ENCODE measurements around the gene ANAPC16. TPM values are rescaled to one million over a fixed set of nuclear protein-coding genes. Genes with fewer than 3 reads are reported as not detected.
"Not testable (repeated sequence)": the region's sequence is repeated elsewhere in the genome, so short reads cannot be mapped to it uniquely, and the experiment has no call there.

ANAPC16 gene
- polyA plus RNA-seq, 4 donors, result 109 to 206 (median 194) TPM

DNA sequence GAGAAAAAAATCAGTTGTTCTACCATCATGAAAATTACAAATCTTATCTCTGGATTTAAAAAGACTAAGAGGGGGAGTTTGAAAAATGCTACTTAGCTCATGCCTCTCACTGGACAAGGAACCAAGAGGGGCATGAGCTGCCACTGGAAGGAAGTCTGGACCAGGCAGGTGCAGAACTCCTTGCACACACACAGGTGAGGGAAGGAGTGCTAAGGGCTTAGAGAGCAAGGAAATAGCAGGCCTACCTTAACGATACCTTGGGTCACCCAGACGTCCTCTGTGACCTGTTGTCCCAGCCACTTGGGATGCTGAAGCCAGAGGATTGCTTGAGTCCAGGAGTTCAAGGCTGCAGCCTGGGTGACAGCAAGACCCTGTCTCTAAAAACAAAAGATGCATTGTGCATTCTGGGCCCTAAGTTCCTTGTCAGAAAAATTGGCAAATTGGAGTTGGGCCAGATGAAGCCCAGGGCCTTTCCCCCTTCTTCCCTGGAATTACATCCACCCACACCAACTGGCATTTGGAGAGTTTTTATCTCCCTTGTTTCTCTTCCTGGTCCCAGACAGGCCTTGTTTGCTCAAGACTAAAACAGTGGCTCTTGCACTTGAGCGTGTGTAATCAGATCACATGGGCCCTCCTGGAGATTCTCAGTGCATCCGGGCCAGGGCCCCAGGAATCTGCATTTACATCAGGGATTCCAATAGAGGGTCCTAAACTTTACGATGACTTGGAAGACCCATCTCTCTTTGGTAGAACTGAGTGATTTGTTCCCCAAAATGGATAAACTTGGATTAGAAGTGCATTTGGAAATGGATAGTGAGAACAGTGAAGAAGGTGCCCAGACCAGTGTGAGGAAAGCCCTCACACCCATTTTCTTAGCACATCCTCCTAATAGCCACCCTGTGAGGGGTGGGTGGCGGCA is 60.9 kb downstream of the ANAPC16 start:
- no peak for DNase-seq (ENCODE audit: low read depth in 4 of 4, low spot score in 3 of 4)

DNA sequence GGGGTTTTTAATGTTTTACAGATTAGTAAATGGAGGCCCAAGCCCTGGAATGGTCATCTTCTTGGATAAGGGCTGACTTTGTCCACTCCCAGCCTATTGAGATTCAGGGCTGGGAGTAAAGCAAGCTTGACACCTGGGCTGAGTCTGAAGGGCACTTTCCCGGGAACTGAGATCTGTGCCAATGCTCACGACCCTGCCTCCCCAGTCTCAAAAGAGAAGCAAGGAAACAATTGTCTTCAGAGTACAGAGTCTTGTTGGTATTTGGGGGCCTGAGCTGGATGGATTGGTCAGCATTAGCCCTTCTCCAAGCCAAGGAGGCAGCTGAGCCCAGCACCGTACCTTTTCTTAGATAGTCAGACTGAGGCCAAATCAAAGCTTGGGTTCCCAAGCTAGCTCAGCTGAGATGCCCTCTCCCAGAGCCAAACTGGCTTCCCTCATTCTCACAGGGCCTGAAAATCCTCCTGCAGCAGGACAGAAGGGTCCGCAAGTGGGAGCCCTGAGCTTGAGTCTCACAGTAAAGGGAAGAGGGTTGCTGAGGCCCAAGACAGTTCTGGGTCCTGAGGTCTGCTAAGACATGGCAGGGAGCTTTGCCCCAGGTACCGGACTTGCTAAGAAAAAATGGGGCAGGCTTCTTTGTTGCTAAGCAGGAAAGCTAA is 61.7 kb downstream of the ANAPC16 start:
- no peak for DNase-seq (ENCODE audit: low read depth in 4 of 4, low spot score in 3 of 4)

DNA sequence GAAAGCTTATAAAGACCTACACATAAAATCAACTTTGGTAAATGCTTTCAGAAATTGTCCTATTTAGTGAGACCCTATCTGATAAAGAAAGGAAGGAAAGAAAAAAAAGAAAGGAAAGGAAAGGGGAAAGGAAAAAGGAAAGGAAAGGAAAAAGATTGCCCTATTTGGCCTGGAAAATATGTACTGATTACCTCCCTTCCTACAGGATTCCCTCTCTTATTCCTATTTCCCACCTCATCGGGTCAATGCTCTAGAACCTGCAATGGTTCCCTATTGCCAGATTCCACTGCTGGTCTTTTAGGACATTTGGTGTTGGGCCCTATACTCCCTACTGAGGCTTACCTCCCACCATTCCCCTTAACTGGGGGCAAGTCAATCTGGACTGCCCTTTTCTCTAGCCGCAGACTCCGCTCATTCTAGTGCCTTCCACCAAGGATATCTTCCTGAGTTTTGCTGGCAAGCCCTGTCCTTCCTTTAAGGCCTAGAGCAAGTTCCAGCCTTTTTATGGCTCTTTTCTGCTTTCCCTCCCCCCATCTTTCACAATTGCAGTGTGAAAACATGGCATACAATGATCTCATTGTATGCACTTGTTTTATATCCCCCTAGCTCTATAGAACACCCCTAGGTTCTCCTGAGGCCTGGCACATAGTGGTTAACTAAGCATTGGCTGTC is 62.3 kb downstream of the ANAPC16 start:
- DNase-seq (ENCODE audit: low read depth in 4 of 4, low spot score in 3 of 4), result no peak

DNA sequence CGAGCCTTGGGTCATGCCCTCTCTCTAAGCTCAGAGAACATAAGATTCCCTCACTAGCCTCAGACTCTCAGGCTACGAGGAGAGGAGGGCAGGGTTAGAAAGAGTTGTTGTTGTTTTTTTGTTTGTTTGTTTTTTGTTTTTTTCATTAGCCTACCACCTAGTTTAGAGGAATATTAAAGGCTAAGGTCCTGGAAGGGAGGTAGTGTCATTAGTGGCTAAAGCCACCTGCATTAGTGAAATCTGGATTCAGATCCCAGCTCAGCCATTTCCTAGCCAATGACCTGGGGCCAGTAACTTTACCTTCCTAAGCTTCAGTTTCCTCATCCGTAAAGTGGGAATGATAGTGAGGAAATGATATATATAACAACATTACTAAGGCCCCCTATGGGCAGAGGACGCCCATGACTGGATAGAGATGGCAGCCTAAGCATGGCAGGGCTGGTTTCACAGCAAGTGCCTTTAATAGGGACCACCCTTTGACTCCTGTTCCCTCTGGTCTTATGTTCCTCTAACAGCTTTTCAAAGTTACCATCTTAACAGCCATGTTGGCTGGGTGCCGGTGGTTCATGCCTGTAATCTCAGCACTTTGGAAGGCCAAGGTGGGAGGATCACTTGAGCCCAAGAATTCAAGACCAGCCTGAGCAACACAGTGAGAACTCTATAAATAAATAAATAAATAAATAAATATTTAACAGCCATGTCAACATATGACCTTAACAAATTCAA is 63.0 kb downstream of the ANAPC16 start:
- no peak for DNase-seq (ENCODE audit: low read depth in 4 of 4, low spot score in 3 of 4)

DNA sequence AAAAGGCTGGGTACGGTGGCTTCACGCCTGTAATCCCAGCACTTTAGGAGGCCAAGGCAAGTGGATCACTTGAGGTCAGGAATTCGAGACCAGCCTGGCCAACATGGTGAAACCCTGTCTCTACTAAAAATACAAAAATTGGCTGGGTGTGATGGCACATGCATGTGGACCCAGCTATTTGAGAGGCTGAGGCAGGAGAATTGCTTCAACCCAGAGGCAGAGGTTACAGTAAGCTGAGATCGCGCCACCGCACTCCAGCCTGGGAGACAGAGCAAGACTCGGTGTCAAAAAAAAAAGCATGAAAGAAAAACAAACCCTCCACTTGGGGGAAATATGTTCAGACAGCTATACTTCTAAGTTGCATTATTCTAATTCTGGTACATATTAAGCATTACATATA is 63.8 kb downstream of the ANAPC16 start:
- DNase-seq (ENCODE audit: low read depth in 4 of 4, low spot score in 3 of 4), result not testable (repeated sequence)

DNA sequence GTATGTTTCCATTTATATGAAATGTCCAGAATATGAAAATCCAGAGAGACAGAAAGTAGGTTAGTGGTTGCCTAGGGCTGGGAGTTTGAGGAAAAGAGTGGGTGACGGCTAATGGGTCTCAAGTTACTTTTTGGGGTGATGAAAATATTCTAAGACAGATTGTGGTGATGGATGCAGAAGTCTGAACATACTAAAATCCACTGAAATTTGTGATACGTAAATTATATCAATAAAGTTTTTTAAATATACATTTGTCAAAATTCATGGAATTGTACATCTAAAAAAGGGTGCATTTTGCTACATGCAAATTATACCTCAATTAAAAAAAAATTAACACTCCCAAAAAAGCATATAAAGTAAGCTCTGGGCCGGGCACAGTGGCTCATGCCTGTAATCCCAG is 67.3 kb downstream of the ANAPC16 start:
- DNase-seq (ENCODE audit: low read depth in 4 of 4, low spot score in 3 of 4), result no peak

Other genes with a start within 250 kb of the ANAPC16 start
- 100 to 1,000 TPM in 3 of 4 donors, 10 to 100 TPM in 1; 27.1 to 157 (median 138) TPM for gene SPOCK2, start 127.5 kb upstream of the ANAPC16 start, polyA plus RNA-seq (ENCODE audit: insufficient read length in 4 of 4)
- gene ASCC1, start 264 bp downstream of the ANAPC16 start, polyA plus RNA-seq (ENCODE audit: insufficient read length in 4 of 4), result 10 to 100 TPM; 32.9 to 49.9 (median 42.4) TPM
- gene DDIT4, start 57.9 kb downstream of the ANAPC16 start, polyA plus RNA-seq (ENCODE audit: insufficient read length in 4 of 4), result 10 to 100 TPM; 35.6 to 68.8 (median 54.1) TPM
- 10 to 100 TPM; 28.8 to 42.4 (median 29.5) TPM for gene DNAJB12, start 138.9 kb downstream of the ANAPC16 start, polyA plus RNA-seq (ENCODE audit: insufficient read length in 4 of 4)